ENCODE data around the gene SYNPR.

The SYNPR gene

GRCh38 chr3:63278171-63279004 lies at the start of gene SYNPR:
Gene SYNPR (plus strand): TSS chr3:63278308.
- peak within 1 kb of the TSS; percentile 53; the same call in 1 of the 2 replicates for H3K4me3 ChIP-seq (ENCODE audit: low read length)
- H3K27me3 ChIP-seq (ENCODE audit: control insufficient read depth, insufficient read depth, low read length), result peaks cover 22% of the 10 kb centered on the region; the same call in 1 of the 2 replicates
- H3K9me3 ChIP-seq (ENCODE audit: control insufficient read depth, insufficient read depth, low read length), result no peaks in the 10 kb centered on the region
- no peak within 1 kb of the TSS for H3K27ac ChIP-seq (ENCODE audit: low read length)
- no CpG with 5 or more reads among the region's 45 CpGs for WGBS (ENCODE audit: insufficient coverage, insufficient read length)
- no peaks in the 10 kb centered on the region for H3K4me1 ChIP-seq (ENCODE audit: control insufficient read depth, insufficient read depth, low read length)
- DNase-seq (ENCODE audit: low read depth, low spot score), result peak; percentile 39
- H3K36me3 ChIP-seq (ENCODE audit: control insufficient read depth, insufficient read depth, low read length), result no peaks in the 10 kb centered on the region

- DNase-seq (ENCODE audit: low read depth, low spot score), result peak; percentile 45
- H3K9me3 ChIP-seq (ENCODE audit: control insufficient read depth, insufficient read depth, low read length), result no peaks in the 10 kb centered on the region
- no peak overlapping the region for H3K4me3 ChIP-seq (ENCODE audit: low read length)
- H3K4me1 ChIP-seq (ENCODE audit: control insufficient read depth, insufficient read depth, low read length), result no peaks in the 10 kb centered on the region
- no CpG with 5 or more reads among the region's 6 CpGs for WGBS (ENCODE audit: insufficient coverage, insufficient read length)
- no peaks in the 10 kb centered on the region for H3K27me3 ChIP-seq (ENCODE audit: control insufficient read depth, insufficient read depth, low read length)
- no peaks in the 10 kb centered on the region for H3K36me3 ChIP-seq (ENCODE audit: control insufficient read depth, insufficient read depth, low read length)
- no peak overlapping the region for H3K27ac ChIP-seq (ENCODE audit: low read length)
Observed at GRCh38 chr3:63228677-63229076, 49.4 kb upstream of the SYNPR start.

- H3K36me3 ChIP-seq (ENCODE audit: control insufficient read depth, insufficient read depth, low read length), result no peaks in the 10 kb centered on the region
- no peaks in the 10 kb centered on the region for H3K9me3 ChIP-seq (ENCODE audit: control insufficient read depth, insufficient read depth, low read length)
- no peak overlapping the region for H3K27ac ChIP-seq (ENCODE audit: low read length)
- H3K27me3 ChIP-seq (ENCODE audit: control insufficient read depth, insufficient read depth, low read length), result no peaks in the 10 kb centered on the region
- DNase-seq (ENCODE audit: low read depth, low spot score), result no peak
- no peak overlapping the region for H3K4me3 ChIP-seq (ENCODE audit: low read length)
- H3K4me1 ChIP-seq (ENCODE audit: control insufficient read depth, insufficient read depth, low read length), result no peaks in the 10 kb centered on the region
Observed at GRCh38 chr3:63230146-63230545, 48.0 kb upstream of the SYNPR start.

GRCh38 chr3:63231643-63232042 lies 46.5 kb upstream of the SYNPR start:
- H3K4me1 ChIP-seq (ENCODE audit: control insufficient read depth, insufficient read depth, low read length), result no peaks in the 10 kb centered on the region
- no peak for DNase-seq (ENCODE audit: low read depth, low spot score)
- H3K36me3 ChIP-seq (ENCODE audit: control insufficient read depth, insufficient read depth, low read length), result no peaks in the 10 kb centered on the region
- no peak overlapping the region for H3K27ac ChIP-seq (ENCODE audit: low read length)
- no peaks in the 10 kb centered on the region for H3K9me3 ChIP-seq (ENCODE audit: control insufficient read depth, insufficient read depth, low read length)
- no CpG with 5 or more reads among the region's 2 CpGs for WGBS (ENCODE audit: insufficient coverage, insufficient read length)
- H3K27me3 ChIP-seq (ENCODE audit: control insufficient read depth, insufficient read depth, low read length), result no peaks in the 10 kb centered on the region
- H3K4me3 ChIP-seq (ENCODE audit: low read length), result no peak overlapping the region

GRCh38 chr3:63232764-63233396 lies 45.2 kb upstream of the SYNPR start:
- Histone ChIP-seq H3K27ac (ENCODE audit: low read length) (no peak overlapping the region), H3K4me1 (ENCODE audit: control insufficient read depth, insufficient read depth, low read length) (no peaks in the 10 kb centered on the region), H3K27me3 (ENCODE audit: control insufficient read depth, insufficient read depth, low read length) (no peaks in the 10 kb centered on the region), H3K9me3 (ENCODE audit: control insufficient read depth, insufficient read depth, low read length) (no peaks in the 10 kb centered on the region), H3K4me3 (ENCODE audit: low read length) (no peak overlapping the region), H3K36me3 (ENCODE audit: control insufficient read depth, insufficient read depth, low read length) (no peaks in the 10 kb centered on the region)
- WGBS (ENCODE audit: insufficient coverage, insufficient read length), result no CpG with 5 or more reads among the region's 3 CpGs
- no peak for DNase-seq (ENCODE audit: low read depth, low spot score)

- no peaks in the 10 kb centered on the region for H3K36me3 ChIP-seq (ENCODE audit: control insufficient read depth, insufficient read depth, low read length)
- H3K4me1 ChIP-seq (ENCODE audit: control insufficient read depth, insufficient read depth, low read length), result no peaks in the 10 kb centered on the region
- no peak overlapping the region for H3K27ac ChIP-seq (ENCODE audit: low read length)
- H3K4me3 ChIP-seq (ENCODE audit: low read length), result no peak overlapping the region
- no peak for DNase-seq (ENCODE audit: low read depth, low spot score)
- no peaks in the 10 kb centered on the region for H3K27me3 ChIP-seq (ENCODE audit: control insufficient read depth, insufficient read depth, low read length)
- WGBS (ENCODE audit: insufficient coverage, insufficient read length), result no CpG with 5 or more reads among the region's 5 CpGs
- H3K9me3 ChIP-seq (ENCODE audit: control insufficient read depth, insufficient read depth, low read length), result no peaks in the 10 kb centered on the region
Observed at GRCh38 chr3:63240381-63240902, 37.7 kb upstream of the SYNPR start.

- Histone ChIP-seq H3K4me1 (ENCODE audit: control insufficient read depth, insufficient read depth, low read length) (no peaks in the 10 kb centered on the region), H3K4me3 (ENCODE audit: low read length) (no peak overlapping the region), H3K9me3 (ENCODE audit: control insufficient read depth, insufficient read depth, low read length) (no peaks in the 10 kb centered on the region), H3K27me3 (ENCODE audit: control insufficient read depth, insufficient read depth, low read length) (no peaks in the 10 kb centered on the region), H3K36me3 (ENCODE audit: control insufficient read depth, insufficient read depth, low read length) (no peaks in the 10 kb centered on the region), H3K27ac (ENCODE audit: low read length) (no peak overlapping the region)
- no CpG with 5 or more reads among the region's 2 CpGs for WGBS (ENCODE audit: insufficient coverage, insufficient read length)
- DNase-seq (ENCODE audit: low read depth, low spot score), result no peak
Observed at GRCh38 chr3:63242124-63242523, 36.0 kb upstream of the SYNPR start.

GRCh38 chr3:63244486-63244885 lies 33.6 kb upstream of the SYNPR start:
- H3K9me3 ChIP-seq (ENCODE audit: control insufficient read depth, insufficient read depth, low read length), result no peaks in the 10 kb centered on the region
- DNase-seq (ENCODE audit: low read depth, low spot score), result no peak

GRCh38 chr3:63245726-63246241 lies 32.3 kb upstream of the SYNPR start:
- Histone ChIP-seq H3K4me3 (ENCODE audit: low read length) (no peak overlapping the region), H3K4me1 (ENCODE audit: control insufficient read depth, insufficient read depth, low read length) (no peaks in the 10 kb centered on the region), H3K36me3 (ENCODE audit: control insufficient read depth, insufficient read depth, low read length) (no peaks in the 10 kb centered on the region), H3K27ac (ENCODE audit: low read length) (no peak overlapping the region), H3K27me3 (ENCODE audit: control insufficient read depth, insufficient read depth, low read length) (no peaks in the 10 kb centered on the region), H3K9me3 (ENCODE audit: control insufficient read depth, insufficient read depth, low read length) (no peaks in the 10 kb centered on the region)
- WGBS (ENCODE audit: insufficient coverage, insufficient read length), result no CpG with 5 or more reads among the region's 1 CpG
- DNase-seq (ENCODE audit: low read depth, low spot score), result no peak

More at GRCh38 chr3:63244486-63244885, 33.6 kb upstream of the SYNPR start:
- H3K27ac ChIP-seq (ENCODE audit: low read length), result no peak overlapping the region
- H3K27me3 ChIP-seq (ENCODE audit: control insufficient read depth, insufficient read depth, low read length), result no peaks in the 10 kb centered on the region
- no peak overlapping the region for H3K4me3 ChIP-seq (ENCODE audit: low read length)
- WGBS (ENCODE audit: insufficient coverage, insufficient read length), result no CpG with 5 or more reads among the region's 3 CpGs
- no peaks in the 10 kb centered on the region for H3K4me1 ChIP-seq (ENCODE audit: control insufficient read depth, insufficient read depth, low read length)
- no peaks in the 10 kb centered on the region for H3K36me3 ChIP-seq (ENCODE audit: control insufficient read depth, insufficient read depth, low read length)

- Histone ChIP-seq H3K9me3 (ENCODE audit: control insufficient read depth, insufficient read depth, low read length) (no peaks in the 10 kb centered on the region), H3K27me3 (ENCODE audit: control insufficient read depth, insufficient read depth, low read length) (no peaks in the 10 kb centered on the region), H3K27ac (ENCODE audit: low read length) (no peak overlapping the region), H3K36me3 (ENCODE audit: control insufficient read depth, insufficient read depth, low read length) (no peaks in the 10 kb centered on the region), H3K4me1 (ENCODE audit: control insufficient read depth, insufficient read depth, low read length) (no peaks in the 10 kb centered on the region; the same call in 1 of the 2 replicates), H3K4me3 (ENCODE audit: low read length) (no peak overlapping the region)
- no CpG with 5 or more reads among the region's 2 CpGs for WGBS (ENCODE audit: insufficient coverage, insufficient read length)
- no peak for DNase-seq (ENCODE audit: low read depth, low spot score)
Observed at GRCh38 chr3:63248015-63248414, 30.1 kb upstream of the SYNPR start.

Measured in iPS DF 6.9 (cell line).